ENCODE measurements around the gene P2RX1. TPM values are rescaled to one million over a fixed set of nuclear protein-coding genes. Genes with fewer than 3 reads are reported as not detected.

Gene P2RX1
- total RNA-seq, 2 donors from 2014 or later: 4.2 to 15.0 TPM

DNA sequence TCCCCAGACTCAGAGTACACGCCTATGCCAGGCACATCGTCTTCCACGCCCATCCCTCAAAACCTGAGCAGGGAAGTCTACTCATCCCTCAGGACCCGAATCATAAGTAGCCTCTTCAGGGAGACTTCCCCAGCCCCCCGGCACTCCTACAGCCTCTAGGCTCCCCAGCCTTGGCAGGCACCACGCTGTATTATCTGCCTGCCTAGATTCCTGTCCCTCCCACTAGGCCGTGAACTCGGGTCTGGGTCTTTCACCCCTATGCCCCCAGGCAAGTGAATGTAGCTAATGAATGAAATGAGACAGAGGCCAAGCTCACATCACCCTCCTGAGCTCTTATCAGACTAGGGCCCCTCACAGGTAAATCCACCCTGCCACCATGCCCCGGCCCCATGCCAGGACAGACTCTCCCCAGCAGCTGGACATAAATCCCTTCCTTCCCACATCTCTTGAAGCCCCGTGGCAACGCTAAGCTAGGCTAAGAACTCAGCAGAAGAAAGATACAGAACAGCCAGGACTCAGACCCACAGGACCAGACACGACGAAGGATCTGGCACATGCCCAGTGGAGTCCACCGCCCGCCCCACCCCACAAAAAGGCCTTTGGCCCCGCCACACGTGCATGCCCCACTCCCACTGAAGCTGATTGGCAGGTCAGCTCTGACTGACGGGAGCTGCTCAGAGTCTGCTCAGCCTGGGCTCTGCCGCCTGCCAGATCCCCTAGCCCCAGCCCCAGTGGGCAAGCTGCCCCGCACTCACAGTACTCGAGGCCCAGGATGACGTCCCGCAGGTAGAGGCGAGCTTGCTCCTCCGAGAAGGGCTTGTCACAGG, 36.5 kb downstream of the P2RX1 start:
- no peak for ATAC-seq
- Mint-ChIP-seq H3K27ac (no peak overlapping the region), H3K4me3 (no peak overlapping the region), H3K27me3 (no peaks in the 10 kb centered on the region), H3K36me3 (ENCODE audit: low read depth) (no peaks in the 10 kb centered on the region), H3K4me1 (peaks cover 14% of the 10 kb centered on the region)
- no peak for DNase-seq
- no peaks in the 10 kb centered on the region for H3K9me3 ChIP-seq (ENCODE audit: control insufficient read depth, low read length, poor library complexity, severe bottlenecking)

GRCh38 chr17:3879186-3879585, 37.1 kb downstream of the P2RX1 start:
- ATAC-seq (no peak), DNase-seq (no peak)
- H3K4me3 Mint-ChIP-seq: no peak overlapping the region
- H3K27ac Mint-ChIP-seq: no peak overlapping the region
- no peaks in the 10 kb centered on the region for H3K27me3 Mint-ChIP-seq
- H3K4me1 Mint-ChIP-seq: peaks cover 14% of the 10 kb centered on the region
- no peaks in the 10 kb centered on the region for H3K9me3 ChIP-seq (ENCODE audit: control insufficient read depth, low read length, poor library complexity, severe bottlenecking)
- no peaks in the 10 kb centered on the region for H3K36me3 Mint-ChIP-seq (ENCODE audit: low read depth)

DNA sequence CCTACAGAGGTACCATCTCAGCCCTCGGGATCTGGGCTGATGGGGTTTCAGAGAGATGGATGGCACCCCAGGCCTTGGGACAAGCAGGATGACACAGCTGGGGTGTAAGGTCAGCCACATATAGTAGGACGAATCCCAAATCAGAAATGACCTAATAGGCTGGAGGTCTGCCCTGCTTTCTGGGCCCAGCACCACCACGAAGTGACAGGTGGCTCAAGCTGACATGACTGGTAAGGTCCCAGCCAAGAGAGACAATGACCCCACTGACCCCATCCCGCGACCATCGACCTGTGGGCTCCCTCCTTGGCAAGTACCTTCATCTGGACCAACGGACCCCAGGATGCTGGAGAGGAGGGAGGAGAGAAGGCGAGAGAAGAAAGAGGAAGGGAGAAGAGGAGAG, 39.0 kb downstream of the P2RX1 start:
- ATAC-seq (no peak), DNase-seq (no peak)
- H3K9me3 ChIP-seq (ENCODE audit: control insufficient read depth, low read length, poor library complexity, severe bottlenecking): no peaks in the 10 kb centered on the region
- H3K27ac Mint-ChIP-seq: no peak overlapping the region
- no peaks in the 10 kb centered on the region for H3K36me3 Mint-ChIP-seq (ENCODE audit: low read depth)
- H3K4me1 Mint-ChIP-seq: peaks cover 11% of the 10 kb centered on the region
- H3K27me3 Mint-ChIP-seq: no peaks in the 10 kb centered on the region
- H3K4me3 Mint-ChIP-seq: no peak overlapping the region

DNA sequence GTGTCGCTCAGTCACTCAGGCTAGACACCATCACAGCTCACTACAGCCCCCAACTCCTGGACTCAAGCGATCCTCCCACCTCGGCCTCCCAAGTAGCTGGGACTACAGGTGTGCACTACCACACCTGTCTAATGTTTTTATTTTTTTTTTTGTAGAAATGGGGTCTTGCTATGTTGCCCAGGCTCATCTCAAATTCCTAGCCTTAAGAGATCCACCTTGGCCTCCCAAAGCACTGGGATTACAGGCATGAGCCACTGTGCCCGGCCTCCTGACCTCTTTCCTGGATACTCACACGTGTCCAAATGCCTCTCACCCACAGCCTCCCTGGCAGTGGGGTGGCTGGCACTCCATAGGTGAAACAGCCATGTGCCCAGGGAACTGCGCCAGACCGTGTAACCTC, 40.9 kb downstream of the P2RX1 start:
- Mint-ChIP-seq H3K27ac (no peak overlapping the region), H3K4me1 (peaks cover 9% of the 10 kb centered on the region), H3K4me3 (no peak overlapping the region), H3K27me3 (no peaks in the 10 kb centered on the region), H3K36me3 (ENCODE audit: low read depth) (no peaks in the 10 kb centered on the region)
- ATAC-seq (no peak), DNase-seq (no peak)
- no peaks in the 10 kb centered on the region for H3K9me3 ChIP-seq (ENCODE audit: control insufficient read depth, low read length, poor library complexity, severe bottlenecking)

DNA sequence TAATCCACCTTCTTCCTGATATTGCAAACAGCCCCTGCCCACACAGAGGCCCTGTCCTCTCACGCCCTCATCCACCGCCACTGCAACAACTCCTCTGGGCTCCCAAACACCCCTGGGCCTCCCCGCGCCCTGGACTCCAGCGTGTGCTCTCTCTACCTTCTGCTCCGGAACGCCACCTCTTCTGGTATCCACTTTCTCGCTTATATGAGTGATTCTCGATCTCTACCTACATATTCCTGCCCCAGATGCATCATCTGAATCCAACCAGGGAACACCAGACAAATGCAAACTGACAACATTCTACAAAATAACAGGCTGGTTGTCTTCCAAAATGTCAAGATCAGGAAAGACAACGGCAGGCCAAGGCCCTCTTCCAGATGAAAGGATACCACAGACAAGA, 42.4 kb downstream of the P2RX1 start:
- ATAC-seq (no peak), DNase-seq (no peak)
- H3K9me3 ChIP-seq (ENCODE audit: control insufficient read depth, low read length, poor library complexity, severe bottlenecking): no peaks in the 10 kb centered on the region
- Mint-ChIP-seq H3K4me3 (no peak overlapping the region), H3K36me3 (ENCODE audit: low read depth) (no peaks in the 10 kb centered on the region), H3K4me1 (peaks cover 5% of the 10 kb centered on the region), H3K27me3 (no peaks in the 10 kb centered on the region), H3K27ac (no peak overlapping the region)

DNA sequence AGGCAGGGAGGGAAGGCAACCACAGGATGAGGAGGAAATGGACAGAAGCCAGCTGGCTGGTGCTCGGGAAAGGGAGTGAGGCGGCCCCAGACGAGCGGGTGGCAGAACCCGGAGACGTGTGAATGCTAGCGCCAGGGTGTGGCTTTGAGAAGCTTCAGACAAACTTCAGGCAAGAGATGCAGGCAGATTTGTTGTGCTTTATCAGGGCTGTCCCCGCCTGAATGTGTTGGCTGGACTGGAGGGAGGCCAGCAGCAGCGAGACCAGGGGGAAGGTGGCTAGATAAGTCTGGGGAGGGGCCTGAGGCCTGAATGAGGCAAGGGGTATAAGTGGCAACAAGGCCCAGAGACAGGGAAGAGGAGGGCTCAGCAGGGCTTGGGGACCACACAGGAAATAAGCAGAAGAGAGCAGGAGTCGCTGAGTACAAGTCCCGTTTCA, 45.4 kb downstream of the P2RX1 start:
- Mint-ChIP-seq H3K27me3 (no peaks in the 10 kb centered on the region), H3K4me1 (peaks cover 5% of the 10 kb centered on the region), H3K27ac (peak overlapping the region; percentile 70), H3K36me3 (ENCODE audit: low read depth) (no peaks in the 10 kb centered on the region), H3K4me3 (peak overlapping the region; percentile 41)
- ATAC-seq (peak; percentile 45), DNase-seq (no peak)
- H3K9me3 ChIP-seq (ENCODE audit: control insufficient read depth, low read length, poor library complexity, severe bottlenecking): no peaks in the 10 kb centered on the region

- no peak for ATAC-seq
- Mint-ChIP-seq H3K36me3 (ENCODE audit: low read depth) (no peaks in the 10 kb centered on the region), H3K27me3 (no peaks in the 10 kb centered on the region), H3K27ac (no peak overlapping the region), H3K4me3 (no peak overlapping the region), H3K4me1 (peaks cover 5% of the 10 kb centered on the region)
- no peaks in the 10 kb centered on the region for H3K9me3 ChIP-seq (ENCODE audit: control insufficient read depth, low read length, poor library complexity, severe bottlenecking)
- no peak for DNase-seq
These were observed 48.7 kb downstream of the P2RX1 start for GRCh38 chr17:3867606-3868005.

DNA sequence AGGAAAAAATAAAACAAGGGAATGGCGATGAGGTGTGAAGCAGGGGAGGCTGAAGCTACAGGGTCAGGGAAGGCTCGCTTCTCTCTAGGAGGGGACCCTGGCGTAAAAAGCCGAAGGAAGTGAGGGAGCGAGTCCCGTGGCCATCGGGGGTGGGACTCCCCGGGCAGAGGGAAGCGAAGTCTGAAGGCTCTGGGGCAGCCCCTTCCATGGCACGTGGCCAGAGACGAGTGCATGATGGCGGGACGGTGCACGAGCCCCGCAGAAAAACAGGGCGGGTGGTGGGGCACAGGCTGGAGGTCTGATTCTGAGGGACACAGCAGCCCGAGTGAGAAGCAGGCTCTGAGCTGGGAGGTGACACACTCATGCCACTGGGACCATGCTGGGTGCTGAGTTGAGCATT, 49.2 kb downstream of the P2RX1 start:
- Mint-ChIP-seq H3K4me3 (no peak overlapping the region), H3K36me3 (ENCODE audit: low read depth) (peaks cover 2% of the 10 kb centered on the region), H3K27ac (no peak overlapping the region), H3K4me1 (peaks cover 5% of the 10 kb centered on the region), H3K27me3 (no peaks in the 10 kb centered on the region)
- H3K9me3 ChIP-seq (ENCODE audit: control insufficient read depth, low read length, poor library complexity, severe bottlenecking): no peaks in the 10 kb centered on the region
- ATAC-seq (no peak), DNase-seq (no peak)

DNA sequence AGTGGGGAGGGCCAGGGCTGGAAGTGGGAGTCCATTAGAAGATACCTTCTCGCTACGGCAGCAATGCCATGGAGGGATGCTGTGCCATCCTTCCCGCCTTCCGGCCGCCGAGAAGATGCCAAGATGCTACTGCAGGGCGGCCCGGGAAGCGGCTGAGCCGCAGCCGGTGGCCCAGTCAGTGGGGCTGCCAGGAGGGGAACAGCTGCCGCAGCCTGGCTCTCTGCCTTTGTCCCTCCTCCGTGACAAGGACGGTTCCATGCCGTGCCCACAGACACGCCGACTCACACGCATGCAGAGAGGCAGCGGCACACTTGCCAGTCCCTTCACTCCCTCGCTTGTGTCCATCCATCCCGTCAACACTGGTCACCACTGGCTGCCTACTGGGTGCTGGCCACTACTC, 50.0 kb downstream of the P2RX1 start:
- H3K4me3 Mint-ChIP-seq: no peak overlapping the region
- no peaks in the 10 kb centered on the region for H3K9me3 ChIP-seq (ENCODE audit: control insufficient read depth, low read length, poor library complexity, severe bottlenecking)
- no peaks in the 10 kb centered on the region for H3K27me3 Mint-ChIP-seq
- peaks cover 5% of the 10 kb centered on the region for H3K4me1 Mint-ChIP-seq
- ATAC-seq (no peak), DNase-seq (no peak)
- peaks cover 2% of the 10 kb centered on the region for H3K36me3 Mint-ChIP-seq (ENCODE audit: low read depth)
- peak overlapping the region; percentile 32 for H3K27ac Mint-ChIP-seq

DNA sequence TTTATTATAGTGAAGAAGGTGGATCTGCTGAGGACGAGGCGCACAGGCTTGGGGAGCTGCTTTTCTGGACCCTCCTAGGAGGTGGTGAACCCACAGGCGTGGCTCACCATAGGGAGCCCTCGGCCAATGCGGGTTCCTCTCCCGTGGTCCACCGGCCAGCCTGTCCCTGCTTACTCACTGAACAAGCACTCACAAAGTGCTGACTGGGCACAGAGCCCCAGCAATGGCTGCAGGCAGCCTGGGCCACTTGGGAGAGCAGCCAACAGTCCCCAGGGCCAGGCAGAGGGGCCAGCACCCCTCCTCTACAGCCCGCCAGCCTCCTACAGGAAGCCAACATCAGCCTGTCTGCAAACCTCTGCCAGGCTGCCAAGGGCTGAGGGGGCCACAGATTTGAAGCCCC, 51.1 kb downstream of the P2RX1 start:
- no peak overlapping the region for H3K4me3 Mint-ChIP-seq
- peak overlapping the region; percentile 2 for H3K27ac Mint-ChIP-seq
- H3K4me1 Mint-ChIP-seq: peaks cover 3% of the 10 kb centered on the region
- H3K27me3 Mint-ChIP-seq: no peaks in the 10 kb centered on the region
- peaks cover 2% of the 10 kb centered on the region for H3K36me3 Mint-ChIP-seq (ENCODE audit: low read depth)
- no peak for DNase-seq
- no peaks in the 10 kb centered on the region for H3K9me3 ChIP-seq (ENCODE audit: control insufficient read depth, low read length, poor library complexity, severe bottlenecking)
- ATAC-seq: no peak

DNA sequence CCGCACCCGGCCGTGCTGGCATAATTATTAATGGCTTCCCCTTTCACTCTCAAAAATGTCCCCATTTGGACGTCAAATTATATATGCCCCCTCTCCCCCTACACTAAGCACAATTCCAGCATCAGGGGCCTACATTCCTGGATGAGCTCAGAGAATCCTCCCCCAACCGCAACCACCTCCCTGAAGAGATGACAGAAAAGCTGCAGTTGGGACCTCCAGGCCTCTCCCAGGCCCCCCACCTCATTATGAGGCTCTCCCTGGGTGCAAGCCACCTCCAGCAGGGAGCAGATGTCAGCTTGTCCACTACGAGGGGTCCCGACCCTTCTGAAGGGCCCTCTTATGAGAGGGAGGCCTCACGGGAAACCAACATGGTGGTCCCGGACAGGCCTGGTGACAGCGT, 51.7 kb downstream of the P2RX1 start:
- peaks cover 2% of the 10 kb centered on the region for H3K36me3 Mint-ChIP-seq (ENCODE audit: low read depth)
- H3K27ac Mint-ChIP-seq: peak overlapping the region; percentile 2
- ATAC-seq (no peak), DNase-seq (no peak)
- no peaks in the 10 kb centered on the region for H3K9me3 ChIP-seq (ENCODE audit: control insufficient read depth, low read length, poor library complexity, severe bottlenecking)
- H3K4me1 Mint-ChIP-seq: peaks cover 3% of the 10 kb centered on the region
- H3K27me3 Mint-ChIP-seq: no peaks in the 10 kb centered on the region
- H3K4me3 Mint-ChIP-seq: no peak overlapping the region

- H3K27ac Mint-ChIP-seq: no peak overlapping the region
- no peak for DNase-seq
- H3K4me3 Mint-ChIP-seq: no peak overlapping the region
- H3K27me3 Mint-ChIP-seq: no peaks in the 10 kb centered on the region
- no peak for ATAC-seq
- peaks cover 2% of the 10 kb centered on the region for H3K36me3 Mint-ChIP-seq (ENCODE audit: low read depth)
- H3K4me1 Mint-ChIP-seq: peaks cover 3% of the 10 kb centered on the region
- H3K9me3 ChIP-seq (ENCODE audit: control insufficient read depth, low read length, poor library complexity, severe bottlenecking): no peaks in the 10 kb centered on the region
These were observed 54.2 kb downstream of the P2RX1 start for GRCh38 chr17:3861761-3862681.

GRCh38 chr17:3860939-3861700, 55.1 kb downstream of the P2RX1 start:
- Mint-ChIP-seq H3K27ac (no peak overlapping the region), H3K4me1 (no peaks in the 10 kb centered on the region), H3K36me3 (ENCODE audit: low read depth) (peaks cover 2% of the 10 kb centered on the region), H3K4me3 (no peak overlapping the region), H3K27me3 (no peaks in the 10 kb centered on the region)
- DNase-seq (no peak), ATAC-seq (no peak)
- no peaks in the 10 kb centered on the region for H3K9me3 ChIP-seq (ENCODE audit: control insufficient read depth, low read length, poor library complexity, severe bottlenecking)

Data from T-helper 17 cell (primary cell).